GM19193 (cell line): Measurements from ENCODE around the gene VSNL1.

Experiments used
- POLR2A ChIP-seq: IDR thresholded peaks from 4 replicates; pipeline ENCODE4 v1.6.1; 2011; ENCODE audit not compliant: insufficient read depth, insufficient read length; ENCODE audit errors: extremely low read depth

VSNL1 gene

DNA sequence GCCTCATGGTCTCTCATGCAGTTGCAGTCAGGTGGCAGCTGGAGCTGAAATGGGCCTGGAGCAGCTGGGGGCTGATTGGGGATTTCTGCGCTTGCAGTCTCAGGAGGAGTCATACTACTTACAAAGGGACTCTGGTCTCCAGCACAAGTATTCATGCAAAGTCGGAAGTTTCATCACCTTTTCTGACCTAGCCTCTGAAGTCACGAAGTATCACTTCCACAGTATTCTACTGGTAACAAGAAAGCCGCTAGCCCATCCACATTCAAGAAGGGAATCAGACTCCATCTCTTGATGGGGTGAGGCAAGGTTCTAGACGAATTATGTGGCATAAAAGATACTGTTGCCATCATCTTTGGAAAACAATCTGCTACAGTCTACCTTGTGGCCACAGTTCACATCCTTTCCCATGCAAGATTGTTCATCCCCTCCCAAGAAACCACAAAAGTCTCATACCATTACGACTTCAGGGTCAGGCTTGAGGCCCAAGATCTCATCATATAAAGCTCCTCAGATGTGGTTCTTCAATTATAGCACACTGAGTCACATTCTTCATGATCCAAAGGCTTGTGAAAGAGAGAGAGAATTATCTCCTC, 117.9 kb downstream of the VSNL1 start:
- no peak for TF ChIP-seq POLR2A

DNA sequence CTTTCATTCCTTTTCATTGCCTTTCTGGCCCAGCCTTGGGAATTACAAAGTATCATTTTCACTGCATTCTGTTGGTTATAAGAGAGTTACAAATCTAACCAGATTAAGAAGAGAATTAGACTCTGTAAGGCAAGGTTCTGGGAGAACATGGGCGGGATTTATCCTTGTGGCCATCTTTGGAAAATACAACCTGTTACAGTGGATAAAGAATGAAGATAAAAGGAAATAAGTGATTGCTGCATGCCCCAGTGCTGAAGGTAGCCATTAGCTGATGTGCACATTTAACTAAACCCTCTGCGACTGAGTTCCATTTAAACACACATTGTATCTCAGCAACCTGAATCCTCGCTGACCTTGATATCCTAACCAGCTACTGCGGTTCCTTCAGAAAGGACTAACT, 119.7 kb downstream of the VSNL1 start:
- no peak for TF ChIP-seq POLR2A

DNA sequence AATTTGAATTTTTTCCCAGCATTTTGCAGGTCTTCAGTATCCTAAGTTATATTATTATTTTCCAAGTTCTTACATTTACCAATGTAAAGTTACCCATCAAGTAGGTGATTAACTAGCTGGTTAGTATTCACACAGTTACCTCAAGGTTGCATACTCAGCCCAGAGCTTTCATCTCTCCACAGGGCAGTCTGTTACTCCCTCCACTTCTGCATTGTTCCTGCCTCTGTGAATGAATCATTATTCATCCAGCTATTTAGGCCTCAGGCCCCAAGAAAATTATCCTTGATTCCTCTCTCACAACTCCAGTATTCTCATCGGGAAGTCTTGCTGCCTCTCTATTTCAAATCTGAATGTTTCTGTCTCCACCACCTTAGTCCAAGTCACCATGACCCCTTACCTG, 121.0 kb downstream of the VSNL1 start:
- no peak for TF ChIP-seq POLR2A

DNA sequence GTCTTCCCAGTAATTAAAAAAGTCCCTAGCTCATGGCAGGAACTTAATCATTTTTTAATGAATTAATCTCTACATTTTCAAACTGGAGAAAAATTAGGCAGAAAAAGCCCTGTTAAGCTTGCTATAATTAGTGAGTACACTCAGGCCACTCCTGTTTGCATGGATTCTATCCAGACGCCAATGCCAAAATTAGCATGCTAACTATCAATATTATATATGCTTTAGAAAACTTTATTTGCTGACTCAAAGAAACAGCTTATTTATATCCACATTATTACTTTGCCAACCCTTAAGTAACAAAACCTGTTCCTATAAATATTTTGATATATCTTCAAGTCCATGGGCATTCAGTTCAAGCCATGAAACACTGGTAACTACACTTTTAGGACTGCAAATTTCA, 122.2 kb downstream of the VSNL1 start:
- TF ChIP-seq POLR2A = no peak

DNA sequence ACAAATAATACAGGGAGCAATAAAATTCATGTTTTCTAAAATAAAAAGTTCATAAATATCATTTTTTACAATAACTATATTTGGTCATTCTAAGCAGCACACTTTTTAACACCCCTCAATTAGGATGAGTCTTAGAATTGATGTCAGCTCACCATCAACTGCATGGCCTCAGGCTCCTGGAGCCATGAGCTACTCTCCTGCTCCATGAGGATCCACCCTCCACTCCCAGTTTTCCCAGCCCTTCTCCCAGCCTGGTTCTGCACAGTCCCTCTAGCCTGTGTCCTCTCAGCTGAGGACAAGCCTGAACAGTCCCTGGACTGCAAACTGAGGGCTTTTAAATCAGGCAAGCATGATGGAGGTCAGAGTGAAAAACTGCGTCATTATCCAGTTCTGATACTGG, 124.0 kb downstream of the VSNL1 start:
- no peak for TF ChIP-seq POLR2A

DNA sequence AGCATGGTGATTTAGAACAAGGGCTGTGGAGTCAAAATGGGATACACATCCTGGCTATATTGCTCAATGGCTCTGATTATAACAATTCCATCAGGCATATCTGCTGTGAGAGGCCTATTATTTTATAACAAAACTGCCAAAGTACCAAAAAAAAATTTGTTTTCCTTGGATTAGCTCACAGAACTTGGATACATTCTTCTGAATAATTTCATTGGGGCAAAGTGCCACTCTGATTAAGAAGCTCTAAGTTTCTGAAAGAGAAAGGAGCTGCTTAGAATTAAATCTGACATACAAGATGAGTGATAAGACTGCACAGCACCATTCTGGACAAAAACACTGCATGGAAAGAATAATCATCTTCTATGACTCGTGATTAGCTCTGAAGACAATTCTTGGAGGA, 127.4 kb downstream of the VSNL1 start:
- TF ChIP-seq POLR2A = no peak

DNA sequence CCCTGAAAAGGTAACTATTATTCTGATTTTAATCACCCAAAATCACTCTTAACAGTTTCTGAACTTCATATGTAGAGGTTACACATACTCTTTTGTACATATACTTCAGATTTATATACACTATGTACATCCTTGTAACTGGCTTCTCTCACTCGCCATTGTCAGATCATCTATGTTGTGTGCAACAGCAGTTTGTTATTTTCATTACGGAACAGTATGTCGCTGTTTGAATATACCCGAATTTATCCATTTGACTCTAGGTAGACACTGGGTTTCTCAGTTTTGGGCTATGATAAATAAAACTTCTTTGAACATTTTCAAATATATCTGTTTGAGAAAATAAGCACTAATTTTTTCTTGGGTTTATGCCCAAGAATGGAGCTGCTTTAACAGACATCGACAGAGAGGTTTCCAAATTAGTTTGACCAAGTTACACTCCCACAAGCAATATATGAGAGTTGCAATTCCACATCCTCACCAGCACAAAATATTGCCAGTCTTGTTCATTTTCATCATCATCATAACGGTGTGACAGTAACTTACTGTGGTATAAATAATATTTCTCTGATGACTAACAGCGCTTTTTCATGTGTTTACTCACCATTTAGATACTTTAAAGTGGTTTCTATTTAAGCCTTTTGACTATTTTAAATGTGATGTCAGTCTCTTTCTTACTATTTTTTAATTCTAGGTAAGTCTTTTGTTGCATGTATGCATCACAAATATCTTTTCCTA, 132.3 kb downstream of the VSNL1 start:
- no peak for TF ChIP-seq POLR2A

DNA sequence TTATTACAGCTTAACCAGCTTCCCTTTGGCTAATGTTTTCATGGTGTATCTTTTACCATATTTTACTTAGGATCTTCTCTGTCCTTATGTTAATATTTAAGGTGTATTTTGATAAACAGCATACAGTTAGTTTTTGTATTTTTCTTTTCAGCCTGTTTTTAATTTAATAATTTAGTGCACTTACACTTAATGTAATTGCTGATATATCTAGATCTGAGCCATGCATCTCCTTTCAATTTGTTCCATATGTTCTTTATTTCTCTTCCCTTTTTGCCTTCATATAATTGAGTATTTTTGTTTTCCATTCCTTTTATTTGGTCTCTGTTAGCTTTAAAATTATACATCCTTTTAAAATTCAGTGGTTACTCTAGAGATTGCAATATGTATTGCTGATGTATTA, 134.3 kb downstream of the VSNL1 start:
- TF ChIP-seq POLR2A = no peak

DNA sequence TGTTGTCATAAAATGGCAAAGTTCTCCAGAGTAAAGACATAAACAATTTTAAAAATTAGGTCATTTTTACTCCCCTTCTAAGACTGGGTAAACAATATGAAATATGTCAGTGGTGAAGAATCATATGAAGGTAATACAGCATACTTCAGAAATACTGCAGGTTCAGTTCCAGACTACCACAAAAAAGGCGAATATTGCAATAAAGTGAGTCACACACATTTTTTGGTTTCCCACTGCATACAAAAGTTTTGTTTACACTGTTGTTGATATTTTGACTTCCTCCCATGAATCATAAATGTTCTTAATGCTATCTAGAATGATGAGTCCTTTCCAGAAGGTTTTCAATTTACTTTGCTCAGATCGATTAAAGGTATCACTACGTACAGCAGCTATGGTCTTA, 139.6 kb downstream of the VSNL1 start:
- no peak for TF ChIP-seq POLR2A

DNA sequence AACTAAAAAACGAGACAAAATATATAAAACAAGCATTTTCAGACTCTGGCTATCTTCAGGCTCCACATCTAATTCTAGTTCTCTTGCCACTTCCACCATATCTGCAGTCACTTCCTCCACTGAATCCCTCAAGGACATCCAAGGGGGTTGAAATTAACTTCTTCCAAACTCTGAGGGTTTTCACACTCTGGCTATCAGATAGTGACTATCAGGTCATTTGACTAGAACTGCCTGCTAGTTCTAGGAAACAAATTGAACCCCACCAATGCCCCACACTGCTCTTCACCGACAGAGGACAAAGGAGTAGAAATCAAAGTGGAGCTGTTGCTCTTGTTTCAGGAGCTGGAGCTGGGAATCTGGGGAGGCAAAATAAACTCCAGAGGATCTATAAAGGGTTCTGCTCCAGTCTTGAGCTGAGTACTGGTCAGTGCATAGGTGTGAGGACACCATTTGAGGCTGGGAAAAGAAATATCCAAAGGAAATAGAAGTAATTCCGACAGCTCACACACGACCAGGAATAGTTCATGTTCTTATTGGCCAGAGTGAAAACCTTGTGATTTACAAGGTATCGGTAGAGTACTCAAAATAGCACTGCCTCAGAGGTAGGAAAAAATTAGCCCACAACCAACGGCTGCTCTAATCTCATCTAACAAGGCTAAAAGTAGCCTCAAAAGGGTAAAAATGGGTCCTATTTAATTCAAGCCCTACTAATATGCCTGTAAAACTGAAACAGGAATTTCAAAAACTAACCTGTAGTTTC, 141.8 kb downstream of the VSNL1 start:
- TF ChIP-seq POLR2A = no peak

DNA sequence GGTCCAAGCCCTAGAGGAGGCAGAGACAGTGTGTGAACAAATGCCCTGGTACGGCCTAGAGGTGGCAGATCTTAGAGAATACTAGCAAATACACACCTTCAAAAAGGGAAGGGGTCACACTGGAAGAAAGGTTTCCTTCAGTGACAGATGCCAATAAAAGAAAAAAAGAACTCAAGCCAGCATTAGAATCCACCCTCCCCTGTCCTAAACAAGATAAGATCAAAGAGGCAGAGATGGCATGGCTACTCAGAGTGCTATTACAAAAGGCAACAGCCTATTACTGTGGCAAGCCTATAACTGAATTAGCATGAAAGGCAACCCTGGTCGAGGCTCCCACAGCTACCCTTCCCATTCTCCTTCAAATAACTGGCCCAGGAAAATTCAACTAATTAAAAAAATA, 143.5 kb downstream of the VSNL1 start:
- TF ChIP-seq POLR2A = no peak

DNA sequence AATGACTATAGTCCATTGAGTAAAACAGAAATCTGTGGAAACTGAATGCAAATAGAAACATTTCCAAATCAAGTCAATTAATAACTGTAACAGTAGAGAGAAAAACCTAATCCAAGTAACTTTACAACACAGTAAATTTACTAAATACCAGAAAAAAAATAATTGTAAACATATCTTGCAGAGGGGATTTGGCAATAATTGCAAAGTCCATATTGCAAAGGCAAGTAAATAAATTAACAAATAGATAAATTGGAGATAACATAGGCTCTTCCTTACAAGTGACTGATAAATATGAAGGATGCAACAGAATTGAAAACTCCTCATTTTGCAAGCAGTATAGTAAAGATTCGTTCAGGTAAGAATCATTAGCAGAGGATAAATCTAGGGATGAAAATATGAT, 148.1 kb downstream of the VSNL1 start:
- TF ChIP-seq POLR2A = no peak

DNA sequence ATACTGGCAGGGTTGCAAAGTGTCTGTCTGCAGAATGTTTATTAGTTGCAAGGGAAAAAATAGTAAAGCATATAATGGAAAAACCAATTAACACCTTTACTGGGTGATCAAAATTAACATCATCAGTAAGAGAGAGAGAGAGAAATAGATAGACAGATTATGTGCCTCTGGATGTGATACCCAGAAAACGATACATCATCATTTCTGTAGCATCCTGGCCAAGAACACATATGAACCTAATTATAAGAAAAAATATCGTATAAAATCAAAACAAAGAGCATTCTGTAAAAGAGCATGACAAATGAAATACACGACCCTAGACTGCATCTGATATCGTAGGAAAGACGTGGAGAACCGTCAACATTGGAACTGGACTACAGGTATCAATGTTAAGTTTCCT, 148.5 kb downstream of the VSNL1 start:
- no peak for TF ChIP-seq POLR2A

DNA sequence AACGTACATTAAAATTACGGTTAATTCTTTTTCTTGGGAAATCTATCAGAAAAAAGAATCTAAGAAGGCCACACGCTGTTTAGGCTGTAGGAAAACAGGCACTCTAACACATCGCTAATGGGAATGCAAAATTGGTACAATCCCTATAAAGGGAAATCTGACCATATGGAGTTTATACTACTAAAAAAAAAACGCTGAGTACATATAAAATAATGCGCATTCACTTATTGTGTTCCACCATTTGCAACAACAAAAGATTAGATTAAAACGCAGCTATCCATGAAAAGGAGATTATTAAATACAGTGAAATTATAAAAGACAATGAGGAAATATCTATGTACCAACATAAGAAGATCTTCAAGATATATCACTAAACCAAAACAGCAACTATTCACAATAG, 150.3 kb downstream of the VSNL1 start:
- TF ChIP-seq POLR2A = no peak
